ENCODE data around the gene USP17L19. TPM values are rescaled to one million over a fixed set of nuclear protein-coding genes. Genes with fewer than 3 reads are reported as not detected.
A peak's percentile ranks its signal among the peaks of the same experiment; 100 is the strongest.
"Not testable (repeated sequence)": the region's sequence is repeated elsewhere in the genome, so short reads cannot be mapped to it uniquely, and the experiment has no call there.

Gene USP17L19
- total RNA-seq, 6 experiments from 2014 or later: not detected

DNA sequence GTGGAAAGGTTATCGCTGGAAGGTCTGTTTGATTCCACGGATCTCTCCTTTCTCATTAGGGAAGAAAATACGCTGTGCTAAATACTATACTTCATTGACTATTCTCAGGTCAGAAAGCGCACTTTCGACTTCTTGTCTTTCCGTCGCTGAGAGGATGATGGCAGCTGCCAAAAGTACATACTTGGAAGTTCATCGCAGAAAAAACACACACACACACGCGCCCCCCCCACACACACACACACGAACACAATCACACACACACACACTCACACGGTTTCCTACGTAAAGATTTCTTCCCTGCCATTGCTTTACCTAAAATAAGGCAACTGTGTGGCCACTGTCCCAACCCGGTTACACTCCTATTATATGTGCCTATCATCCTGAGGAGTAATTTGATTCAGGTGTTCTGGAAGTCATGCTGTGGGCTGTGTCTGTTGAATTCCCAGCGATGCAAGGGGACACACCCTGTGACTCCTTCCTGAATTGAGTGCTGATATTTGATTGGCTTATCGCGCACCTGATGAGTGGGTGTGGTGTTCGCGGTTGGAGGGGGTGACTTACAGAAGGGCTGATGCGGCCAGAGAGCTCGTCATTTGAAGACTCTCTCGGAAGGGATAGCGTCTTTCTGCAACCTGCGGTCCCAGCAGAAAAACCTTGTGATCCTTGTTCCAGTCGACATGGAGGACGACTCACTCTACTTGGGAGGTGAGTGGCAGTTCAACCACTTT lies 5.1 kb upstream of the USP17L19 start, which contains the start of gene USP17L18:
Gene USP17L18, plus strand, starts transcription at position 678 of the 728 bp plus-strand sequence. Its CDS starts 0 bp downstream, at position 678.
- ATAC-seq: not testable (repeated sequence)

DNA sequence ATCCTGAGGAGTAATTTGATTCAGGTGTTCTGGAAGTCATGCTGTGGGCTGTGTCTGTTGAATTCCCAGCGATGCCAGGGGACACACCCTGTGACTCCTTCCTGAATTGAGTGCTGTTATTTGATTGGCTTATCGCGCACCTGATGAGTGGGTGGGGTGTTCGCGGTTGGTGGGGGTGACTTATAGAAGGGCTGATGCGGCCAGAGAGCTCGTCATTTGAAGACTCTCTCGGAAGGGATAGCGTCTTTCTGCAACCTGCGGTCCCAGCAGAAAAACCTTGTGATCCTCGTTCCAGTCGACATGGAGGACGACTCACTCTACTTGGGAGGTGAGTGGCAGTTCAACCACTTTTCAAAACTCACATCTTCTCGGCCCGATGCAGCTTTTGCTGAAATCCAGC lies 4.6 kb downstream of the USP17L19 start, which contains the start of gene USP17L20:
Gene USP17L20, plus strand, starts transcription at position 301 of the 400 bp plus-strand sequence. Its CDS starts 0 bp downstream, at position 301.
- not testable (repeated sequence) for H3K27ac ChIP-seq

More for the DNA sequence above, 5.1 kb upstream of the USP17L19 start, which contains the start of gene USP17L18:
- H3K36me3 ChIP-seq; H3K4me3 ChIP-seq; H3K4me1 ChIP-seq; intact Hi-C loops (cut with DNase I); H3K27me3 ChIP-seq; H3K9me3 ChIP-seq; H3K27ac ChIP-seq: not testable (repeated sequence)
- WGBS (ENCODE audit: insufficient coverage, low coverage, low lambda C conversion rate, missing lambda C conversion rate): 72% methylated on average over 13 of the region's 26 CpGs
- peak; percentile 21 to 52 (median 45) for DNase-seq

DNA sequence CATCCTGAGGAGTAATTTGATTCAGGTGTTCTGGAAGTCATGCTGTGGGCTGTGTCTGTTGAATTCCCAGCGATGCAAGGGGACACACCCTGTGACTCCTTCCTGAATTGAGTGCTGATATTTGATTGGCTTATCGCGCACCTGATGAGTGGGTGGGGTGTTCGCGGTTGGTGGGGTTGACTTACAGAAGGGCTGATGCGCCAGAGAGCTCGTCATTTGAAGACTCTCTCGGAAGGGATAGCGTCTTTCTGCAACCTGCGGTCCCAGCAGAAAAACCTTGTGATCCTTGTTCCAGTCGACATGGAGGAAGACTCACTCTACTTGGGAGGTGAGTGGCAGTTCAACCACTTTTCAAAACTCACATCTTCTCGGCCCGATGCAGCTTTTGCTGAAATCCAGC lies 9.4 kb downstream of the USP17L19 start, which contains the start of gene USP17L21:
Gene USP17L21, plus strand, starts transcription at position 301 of the 400 bp plus-strand sequence. Its CDS starts 0 bp downstream, at position 301.
- H3K4me1 ChIP-seq; H3K27ac ChIP-seq; H3K9me3 ChIP-seq; intact Hi-C loops (cut with DNase I); DNase-seq; H3K27me3 ChIP-seq; H3K36me3 ChIP-seq; H3K4me3 ChIP-seq; ATAC-seq: not testable (repeated sequence)
- no CpG with 5 or more reads among the region's 13 CpGs for WGBS (ENCODE audit: insufficient coverage, low coverage, low lambda C conversion rate, missing lambda C conversion rate)

More for the DNA sequence above, 4.6 kb downstream of the USP17L19 start, which contains the start of gene USP17L20:
- DNase-seq; H3K27me3 ChIP-seq; H3K9me3 ChIP-seq; H3K4me3 ChIP-seq; intact Hi-C loops (cut with DNase I); H3K4me1 ChIP-seq; ATAC-seq; H3K36me3 ChIP-seq: not testable (repeated sequence)
- WGBS (ENCODE audit: insufficient coverage, low coverage, low lambda C conversion rate, missing lambda C conversion rate): no CpG with 5 or more reads among the region's 15 CpGs

DNA sequence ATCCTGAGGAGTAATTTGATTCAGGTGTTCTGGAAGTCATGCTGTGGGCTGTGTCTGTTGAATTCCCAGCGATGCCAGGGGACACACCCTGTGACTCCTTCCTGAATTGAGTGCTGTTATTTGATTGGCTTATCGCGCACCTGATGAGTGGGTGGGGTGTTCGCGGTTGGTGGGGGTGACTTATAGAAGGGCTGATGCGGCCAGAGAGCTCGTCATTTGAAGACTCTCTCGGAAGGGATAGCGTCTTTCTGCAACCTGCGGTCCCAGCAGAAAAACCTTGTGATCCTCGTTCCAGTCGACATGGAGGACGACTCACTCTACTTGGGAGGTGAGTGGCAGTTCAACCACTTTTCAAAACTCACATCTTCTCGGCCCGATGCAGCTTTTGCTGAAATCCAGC lies 14.1 kb downstream of the USP17L19 start, which contains the start of gene USP17L22:
Gene USP17L22, plus strand, starts transcription at position 301 of the 400 bp plus-strand sequence. Its CDS starts 0 bp downstream, at position 301.
- H3K27ac ChIP-seq; H3K4me3 ChIP-seq; ATAC-seq; H3K9me3 ChIP-seq; intact Hi-C loops (cut with DNase I); H3K4me1 ChIP-seq; DNase-seq; H3K27me3 ChIP-seq; H3K36me3 ChIP-seq: not testable (repeated sequence)
- no CpG with 5 or more reads among the region's 15 CpGs for WGBS (ENCODE audit: insufficient coverage, low coverage, low lambda C conversion rate, missing lambda C conversion rate)

DNA sequence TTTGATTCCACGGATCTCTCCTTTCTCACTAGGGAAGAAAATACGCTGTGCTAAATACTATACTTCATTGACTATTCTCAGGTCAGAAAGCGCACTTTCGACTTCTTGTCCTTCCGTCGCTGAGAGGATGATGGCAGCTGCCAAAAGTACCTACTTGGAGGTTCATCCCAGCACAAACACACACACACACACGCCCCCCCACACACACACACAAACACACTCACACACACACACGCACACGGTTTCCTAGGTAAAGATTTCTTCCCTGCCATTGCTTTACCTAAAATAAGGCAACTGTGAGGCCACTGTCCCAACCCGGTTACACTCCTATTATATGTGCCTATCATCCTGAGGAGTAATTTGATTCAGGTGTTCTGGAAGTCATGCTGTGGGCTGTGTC lies 18.5 kb downstream of the USP17L19 start:
- H3K36me3 ChIP-seq; H3K27ac ChIP-seq; H3K27me3 ChIP-seq; H3K4me3 ChIP-seq; H3K4me1 ChIP-seq; H3K9me3 ChIP-seq; intact Hi-C loops (cut with DNase I); ATAC-seq: not testable (repeated sequence)
- WGBS (ENCODE audit: insufficient coverage, low coverage, low lambda C conversion rate, missing lambda C conversion rate): 70% methylated on average over 8 of the region's 10 CpGs
- DNase-seq: peak; percentile 56 to 71 (median 64)

Other genes starting within 250 kb of the USP17L19 start
- not detected for gene FAM90A26, start 83.0 kb upstream of the USP17L19 start, total RNA-seq
- not detected for gene USP17L10, start 42.7 kb upstream of the USP17L19 start, total RNA-seq
- gene USP17L11, start 38.0 kb upstream of the USP17L19 start, total RNA-seq: not detected
- not detected for gene USP17L12, start 33.2 kb upstream of the USP17L19 start, total RNA-seq
- gene USP17L13, start 28.5 kb upstream of the USP17L19 start, total RNA-seq: not detected
- not detected for gene USP17L15, start 19.0 kb upstream of the USP17L19 start, total RNA-seq
- not detected for gene USP17L17, start 9.5 kb upstream of the USP17L19 start, total RNA-seq
- gene USP17L18, start 4.7 kb upstream of the USP17L19 start, total RNA-seq: not detected
- not detected for gene USP17L20, start 4.7 kb downstream of the USP17L19 start, total RNA-seq
- not detected for gene USP17L21, start 9.5 kb downstream of the USP17L19 start, total RNA-seq
- not detected for gene USP17L22, start 14.2 kb downstream of the USP17L19 start, total RNA-seq
- gene USP17L24, start 71.8 kb downstream of the USP17L19 start, total RNA-seq: not detected
- not detected for gene USP17L25, start 76.5 kb downstream of the USP17L19 start, total RNA-seq
- not detected for gene USP17L26, start 81.3 kb downstream of the USP17L19 start, total RNA-seq
- gene USP17L5, start 86.0 kb downstream of the USP17L19 start, total RNA-seq: not detected
- gene USP17L27, start 90.8 kb downstream of the USP17L19 start, total RNA-seq: not detected
- gene USP17L28, start 95.5 kb downstream of the USP17L19 start, total RNA-seq: not detected
- gene USP17L29, start 100.3 kb downstream of the USP17L19 start, total RNA-seq: not detected
- not detected for gene USP17L30, start 109.8 kb downstream of the USP17L19 start, total RNA-seq
- gene DEFB131A, start 191.0 kb downstream of the USP17L19 start, total RNA-seq: not detected